NCI-H69 (cell line): ENCODE results near the gene AMACR.
A peak's percentile ranks its signal among the peaks of the same experiment; 100 is the strongest.
"Not testable (repeated sequence)": the region's sequence is repeated elsewhere in the genome, so short reads cannot be mapped to it uniquely, and the experiment has no call there.

Experiments
- DNase-seq: peaks from one replicate; lab custom pipeline; 2025; lab: John Stamatoyannopoulos, UW

AMACR gene

GRCh38 chr5:33968211-33969005 lies 39.4 kb downstream of the AMACR start:
- DNase-seq: peak; percentile 63

- no peak for DNase-seq
Observed at GRCh38 chr5:33966805-33967204, 41.0 kb downstream of the AMACR start.

GRCh38 chr5:33964132-33964700 lies 43.6 kb downstream of the AMACR start:
- no peak for DNase-seq

- DNase-seq: no peak
Observed at GRCh38 chr5:33958176-33958575, 49.7 kb downstream of the AMACR start.

- DNase-seq: no peak
Observed at GRCh38 chr5:33957577-33958150, 50.2 kb downstream of the AMACR start.

- not testable (repeated sequence) for DNase-seq
Observed at GRCh38 chr5:33952175-33952574, 55.7 kb downstream of the AMACR start.

- DNase-seq: peak; percentile 14
Observed at GRCh38 chr5:33944543-33945132, 63.2 kb downstream of the AMACR start.

GRCh38 chr5:33941090-33941489 lies 66.8 kb downstream of the AMACR start:
- DNase-seq: no peak

GRCh38 chr5:33939556-33940262 lies 68.1 kb downstream of the AMACR start:
- no peak for DNase-seq

GRCh38 chr5:33938881-33939280 lies 69.0 kb downstream of the AMACR start:
- DNase-seq: no peak

GRCh38 chr5:33938507-33938796 lies 69.4 kb downstream of the AMACR start:
- DNase-seq: no peak

- DNase-seq: no peak
Observed at GRCh38 chr5:33937707-33938506, 69.9 kb downstream of the AMACR start.

GRCh38 chr5:33937017-33937706 lies 70.7 kb downstream of the AMACR start:
- DNase-seq: no peak

- no peak for DNase-seq
Observed at GRCh38 chr5:33936381-33937016, 71.4 kb downstream of the AMACR start, which contains the start of gene RXFP3. TSS of gene RXFP3 (plus strand) at chr5:33936386. CDS start at chr5:33936741, 355 bp downstream.
